GM19043 (cell line): ENCODE data around the gene RPS5.
"Not testable (repeated sequence)": the region's sequence is repeated elsewhere in the genome, so short reads cannot be mapped to it uniquely, and the experiment has no call there.

ENCODE experiments used
- ATAC-seq: cut with Tn5 transposase; IDR thresholded peaks from one replicate; pipeline ENCODE4 v1.9.1; 2021; ENCODE audit warnings: low read depth; ENCODE audit not compliant: unreplicated experiment

Gene RPS5

GRCh38 chr19:58400916-58401839, 14.1 kb downstream of the RPS5 start:
- peak; percentile 95 for ATAC-seq

GRCh38 chr19:58401840-58402421, 14.9 kb downstream of the RPS5 start:
- ATAC-seq: no peak

- not testable (repeated sequence) for ATAC-seq
These were observed 16.9 kb downstream of the RPS5 start for GRCh38 chr19:58403920-58404478.

GRCh38 chr19:58406818-58407657, 20.0 kb downstream of the RPS5 start:
- no peak for ATAC-seq

- ATAC-seq: peak; percentile 6
These were observed 20.6 kb downstream of the RPS5 start for GRCh38 chr19:58407658-58408151.

DNA sequence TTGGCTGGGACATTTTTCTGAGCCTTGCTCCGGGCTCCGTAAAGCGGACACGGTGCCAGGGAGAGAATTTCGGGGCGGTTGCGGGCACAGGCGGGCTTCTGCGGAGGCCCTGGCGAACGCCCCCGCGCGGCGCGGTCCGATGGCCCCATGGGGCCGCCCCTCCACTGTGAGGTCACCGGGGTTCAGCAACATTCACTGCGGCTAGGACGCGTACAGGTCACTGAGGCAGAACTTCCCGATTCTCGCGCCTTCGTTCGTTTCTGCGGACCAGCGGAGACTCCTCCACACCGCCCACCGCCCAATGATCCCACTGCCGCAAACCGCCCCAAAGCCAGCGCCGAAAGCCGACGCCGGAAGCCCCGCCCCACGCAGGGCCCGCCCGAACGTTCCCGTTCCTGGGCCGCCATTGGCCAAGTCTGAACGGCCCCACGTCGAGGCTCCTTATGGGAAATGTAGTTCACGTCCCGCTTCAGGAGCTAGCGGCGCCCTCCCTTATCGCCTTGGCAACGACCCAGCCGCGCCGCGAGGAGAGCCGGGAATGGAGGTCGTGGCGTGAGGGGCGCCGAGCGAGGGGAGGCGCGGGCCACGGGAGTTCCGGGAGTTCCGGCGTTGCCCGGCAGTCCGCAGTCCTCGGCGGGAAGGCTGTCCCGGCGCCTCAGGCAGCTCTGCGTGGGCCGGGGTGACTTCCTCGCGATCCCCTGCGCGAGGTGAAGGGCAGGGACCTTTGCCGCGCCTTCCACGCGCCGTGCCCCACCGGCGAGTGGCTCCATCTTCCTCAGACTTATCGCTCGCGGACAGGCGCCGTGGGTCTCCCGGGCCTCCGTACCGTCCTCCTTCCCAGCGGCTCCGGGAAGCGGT, 21.3 kb downstream of the RPS5 start, which contains the start of gene ZNF584:
Gene ZNF584, plus strand, starts transcription at position 498 of the 858 bp plus-strand sequence. CDS start 499 bp downstream, outside the sequence.
- peak; percentile 89 for ATAC-seq

- ATAC-seq: no peak
These were observed 22.1 kb downstream of the RPS5 start for GRCh38 chr19:58409010-58409790.

GRCh38 chr19:58416604-58417003, 29.5 kb downstream of the RPS5 start:
- no peak for ATAC-seq

GRCh38 chr19:58417071-58417470, 30.0 kb downstream of the RPS5 start:
- ATAC-seq: no peak

DNA sequence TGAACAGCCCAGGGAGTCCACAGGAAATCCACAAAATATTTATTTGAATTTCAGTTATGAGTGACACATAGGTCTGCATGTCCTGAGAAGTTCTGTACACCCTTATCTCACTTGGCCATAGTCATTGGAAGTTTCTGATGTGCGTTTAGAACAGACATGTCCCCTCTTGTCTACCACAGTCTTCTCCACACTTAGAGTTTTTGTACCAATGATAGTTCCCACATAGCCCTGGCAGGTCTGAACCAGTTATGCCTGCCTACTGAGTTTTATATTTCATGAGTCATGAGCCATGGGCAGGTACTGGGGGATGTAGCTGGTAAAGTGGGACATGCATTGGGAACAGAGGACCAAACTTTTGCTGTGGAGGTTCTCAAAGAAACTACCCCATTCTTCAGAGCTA, 41.5 kb downstream of the RPS5 start:
- ATAC-seq: no peak

DNA sequence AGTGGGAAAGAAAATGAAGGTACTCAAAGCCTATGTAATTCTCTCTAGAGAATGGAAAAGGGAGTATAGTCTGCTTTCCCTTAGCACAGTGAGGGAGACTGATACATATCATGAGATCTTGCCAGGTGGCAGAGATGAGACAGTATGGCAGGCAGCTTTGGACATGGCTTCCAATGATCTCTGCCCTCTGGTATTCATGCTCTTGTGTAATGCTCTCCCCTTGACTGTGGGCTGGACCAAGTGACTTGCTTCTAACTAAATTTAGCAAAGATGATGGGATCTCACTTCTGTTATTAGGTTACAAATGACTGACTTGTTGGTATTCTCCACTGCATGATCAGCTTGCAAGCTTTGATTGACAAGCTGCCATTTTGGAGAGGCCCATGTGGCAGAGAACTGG, 42.7 kb downstream of the RPS5 start:
- ATAC-seq: no peak

GRCh38 chr19:58434217-58434616, 47.1 kb downstream of the RPS5 start:
- ATAC-seq: no peak

- peak; percentile 93 for ATAC-seq
These were observed 52.8 kb downstream of the RPS5 start, which contains the start of gene ZNF132 for GRCh38 chr19:58439576-58440554. ZNF132 (minus strand) TSS chr19:58440153; CDS start chr19:58439821, 332 bp downstream.

- ATAC-seq: no peak
These were observed 53.5 kb downstream of the RPS5 start for GRCh38 chr19:58440556-58440955.

GRCh38 chr19:58442986-58443385, 55.9 kb downstream of the RPS5 start:
- ATAC-seq: not testable (repeated sequence)
